ENCODE results near the gene SUPT3H.

The SUPT3H gene

GRCh38 chr6:44985006-44985405 is 392.7 kb downstream of the SUPT3H start:
- DNase-seq: no peak

GRCh38 chr6:44983467-44984365 is 394.0 kb downstream of the SUPT3H start:
- no peak for DNase-seq

- no peak for DNase-seq
These were observed 396.9 kb downstream of the SUPT3H start for GRCh38 chr6:44980841-44981240.

GRCh38 chr6:44976677-44977641 is 400.8 kb downstream of the SUPT3H start:
- no peak for DNase-seq

GRCh38 chr6:44974511-44974910 is 403.2 kb downstream of the SUPT3H start:
- no peak for DNase-seq

- DNase-seq: no peak
These were observed 405.0 kb downstream of the SUPT3H start for GRCh38 chr6:44972709-44973108.

GRCh38 chr6:44969446-44970185 is 408.1 kb downstream of the SUPT3H start:
- no peak for DNase-seq

- DNase-seq: no peak
These were observed 410.3 kb downstream of the SUPT3H start for GRCh38 chr6:44967481-44967880.

GRCh38 chr6:44966449-44967092 is 411.2 kb downstream of the SUPT3H start:
- peak; percentile 24 for DNase-seq

- DNase-seq: no peak
These were observed 412.0 kb downstream of the SUPT3H start for GRCh38 chr6:44965708-44966107.

- no peak for DNase-seq
These were observed 416.8 kb downstream of the SUPT3H start for GRCh38 chr6:44960898-44961297.

- no peak for DNase-seq
These were observed 418.1 kb downstream of the SUPT3H start for GRCh38 chr6:44959651-44960050.

- DNase-seq: no peak
These were observed 420.6 kb downstream of the SUPT3H start for GRCh38 chr6:44957156-44957555.

- no peak for DNase-seq
These were observed 421.3 kb downstream of the SUPT3H start for GRCh38 chr6:44956396-44956795.

GRCh38 chr6:44955145-44955544 is 422.6 kb downstream of the SUPT3H start:
- no peak for DNase-seq

- no peak for DNase-seq
These were observed 423.5 kb downstream of the SUPT3H start for GRCh38 chr6:44954281-44954680.

GRCh38 chr6:44951253-44951747 is 426.4 kb downstream of the SUPT3H start:
- no peak for DNase-seq

- DNase-seq: no peak
These were observed 428.0 kb downstream of the SUPT3H start for GRCh38 chr6:44949596-44950201.

- no peak for DNase-seq
These were observed 434.2 kb downstream of the SUPT3H start for GRCh38 chr6:44943541-44943940.

- no peak for DNase-seq
These were observed 434.9 kb downstream of the SUPT3H start for GRCh38 chr6:44942798-44943197.

- DNase-seq: no peak
These were observed 435.5 kb downstream of the SUPT3H start for GRCh38 chr6:44942201-44942600.

- DNase-seq: no peak
These were observed 437.4 kb downstream of the SUPT3H start for GRCh38 chr6:44940367-44940766.

Measured in DMS53 (cell line).